ENCODE results near the gene ELFN2. TPM values are rescaled to one million over a fixed set of nuclear protein-coding genes. Genes with fewer than 3 reads are reported as not detected.
A peak's percentile ranks its signal among the peaks of the same experiment; 100 is the strongest.
"Not testable (repeated sequence)": the region's sequence is repeated elsewhere in the genome, so short reads cannot be mapped to it uniquely, and the experiment has no call there.

The ELFN2 gene, protein sequence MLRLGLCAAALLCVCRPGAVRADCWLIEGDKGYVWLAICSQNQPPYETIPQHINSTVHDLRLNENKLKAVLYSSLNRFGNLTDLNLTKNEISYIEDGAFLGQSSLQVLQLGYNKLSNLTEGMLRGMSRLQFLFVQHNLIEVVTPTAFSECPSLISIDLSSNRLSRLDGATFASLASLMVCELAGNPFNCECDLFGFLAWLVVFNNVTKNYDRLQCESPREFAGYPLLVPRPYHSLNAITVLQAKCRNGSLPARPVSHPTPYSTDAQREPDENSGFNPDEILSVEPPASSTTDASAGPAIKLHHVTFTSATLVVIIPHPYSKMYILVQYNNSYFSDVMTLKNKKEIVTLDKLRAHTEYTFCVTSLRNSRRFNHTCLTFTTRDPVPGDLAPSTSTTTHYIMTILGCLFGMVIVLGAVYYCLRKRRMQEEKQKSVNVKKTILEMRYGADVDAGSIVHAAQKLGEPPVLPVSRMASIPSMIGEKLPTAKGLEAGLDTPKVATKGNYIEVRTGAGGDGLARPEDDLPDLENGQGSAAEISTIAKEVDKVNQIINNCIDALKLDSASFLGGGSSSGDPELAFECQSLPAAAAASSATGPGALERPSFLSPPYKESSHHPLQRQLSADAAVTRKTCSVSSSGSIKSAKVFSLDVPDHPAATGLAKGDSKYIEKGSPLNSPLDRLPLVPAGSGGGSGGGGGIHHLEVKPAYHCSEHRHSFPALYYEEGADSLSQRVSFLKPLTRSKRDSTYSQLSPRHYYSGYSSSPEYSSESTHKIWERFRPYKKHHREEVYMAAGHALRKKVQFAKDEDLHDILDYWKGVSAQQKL
- polyA plus RNA-seq (2013, experiment 1 of 2; ENCODE audit: insufficient read length): 0.11 TPM
- 0.25 TPM for polyA plus RNA-seq (2013, experiment 2 of 2; ENCODE audit: insufficient read length)

DNA sequence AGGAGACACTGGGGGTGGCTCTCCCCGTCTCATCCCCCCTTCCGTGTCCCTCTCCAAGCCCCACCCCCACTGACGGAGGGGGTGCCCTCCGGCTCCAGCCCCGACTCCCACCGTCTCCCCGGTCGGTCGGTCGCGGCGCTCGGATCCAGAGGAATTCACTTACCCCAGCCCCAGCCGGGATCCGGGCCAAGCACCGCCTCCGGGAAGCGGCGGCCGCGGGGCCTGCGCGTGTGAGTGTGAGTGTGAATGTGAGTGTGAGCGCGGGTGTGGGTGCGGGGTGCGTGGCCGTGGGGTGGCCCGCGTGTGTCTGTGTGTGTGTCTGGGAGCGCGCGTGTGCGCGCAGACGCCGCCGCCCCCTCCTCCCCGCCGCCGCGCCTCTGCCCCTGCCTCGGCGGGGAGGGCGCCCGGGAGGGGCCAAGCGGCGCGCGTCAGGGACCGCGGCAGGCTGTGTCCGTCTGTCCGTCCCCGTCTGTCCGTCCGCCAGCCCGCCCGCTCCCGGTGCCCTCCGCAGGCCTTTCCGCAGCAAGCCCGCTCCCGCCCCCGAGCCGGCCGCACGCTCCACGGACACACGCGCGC is at the start of gene ELFN2:
Gene ELFN2, minus strand, starts transcription at position 345 of the 576 bp plus-strand sequence. CDS start 51,945 bp downstream, outside the sequence.
- DNase-seq: peak; percentile 29

DNA sequence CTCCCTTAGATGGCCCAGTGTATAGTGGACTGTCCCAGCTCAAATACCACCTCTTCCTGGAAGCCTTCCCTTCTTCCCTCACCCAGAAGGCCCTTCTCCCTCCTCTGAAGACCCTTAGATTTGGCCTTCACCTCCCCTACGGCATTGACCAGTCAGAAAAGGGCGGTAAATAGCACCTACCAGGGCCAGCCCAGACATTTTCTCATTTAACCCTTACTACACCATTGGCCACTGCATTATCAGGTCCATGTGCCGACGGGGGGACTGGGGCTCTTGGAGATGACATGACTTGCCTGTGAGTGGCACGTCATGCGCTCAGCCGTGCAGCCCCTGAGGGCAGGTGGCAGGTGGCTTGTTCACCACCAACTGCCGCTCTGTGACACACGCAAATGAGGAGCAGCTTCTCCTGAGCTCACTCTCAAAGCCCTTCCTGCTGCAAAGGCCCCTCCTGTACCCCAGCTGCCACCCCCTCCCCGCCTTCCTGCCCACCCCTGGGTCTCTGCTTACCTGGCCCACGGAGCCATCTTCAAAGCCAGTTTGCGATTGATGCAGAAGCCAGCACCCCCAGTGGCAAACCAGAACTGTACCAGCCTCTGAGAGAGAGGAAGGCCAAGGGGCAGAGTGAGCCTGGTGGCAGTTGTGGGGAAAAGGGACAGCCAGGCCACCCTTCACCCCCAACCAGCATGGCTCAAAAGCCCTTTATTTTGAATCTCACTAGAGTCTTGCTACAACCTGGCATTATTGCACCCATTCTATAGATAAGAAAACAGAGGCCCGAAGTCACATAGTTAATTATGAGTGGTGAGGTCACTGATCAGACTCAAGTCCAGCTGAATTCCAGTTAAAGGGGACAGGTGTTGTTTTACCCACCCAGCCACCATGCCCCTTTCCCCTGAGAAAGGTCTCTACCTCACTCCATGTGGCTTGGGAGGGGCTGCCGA is 49.4 kb upstream of the ELFN2 start:
- no peak for DNase-seq

DNA sequence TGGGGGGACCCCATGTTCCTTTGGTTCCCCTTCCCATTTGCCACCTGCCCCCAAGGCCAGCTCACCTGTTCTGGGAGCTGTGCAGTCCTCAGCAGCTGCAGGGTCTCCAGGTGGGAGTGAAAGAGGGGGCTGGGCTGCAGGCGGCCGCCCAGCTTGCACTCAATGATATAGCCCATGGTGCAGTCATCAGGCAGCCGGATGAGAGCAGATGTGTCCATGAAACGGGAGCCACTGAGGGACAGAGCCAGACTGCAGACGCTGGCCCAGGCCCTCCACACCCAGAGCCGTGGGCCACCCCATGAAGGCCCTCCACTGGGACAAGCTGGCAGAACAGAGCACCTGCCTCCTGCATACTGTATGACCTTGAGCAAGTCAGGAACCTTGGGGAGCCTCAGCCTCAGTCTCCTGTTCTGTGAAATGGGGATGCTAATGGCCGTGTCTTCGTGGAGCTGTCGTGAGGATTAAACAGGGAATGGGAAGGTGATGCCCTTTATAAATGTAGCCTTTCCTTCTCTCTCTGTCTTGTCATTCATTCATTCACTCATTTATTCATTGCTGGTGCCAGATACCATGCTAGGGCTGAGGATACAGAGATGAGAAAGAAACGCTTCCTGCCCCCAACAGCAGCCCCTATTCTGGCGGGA is 47.3 kb upstream of the ELFN2 start:
- DNase-seq: no peak

DNA sequence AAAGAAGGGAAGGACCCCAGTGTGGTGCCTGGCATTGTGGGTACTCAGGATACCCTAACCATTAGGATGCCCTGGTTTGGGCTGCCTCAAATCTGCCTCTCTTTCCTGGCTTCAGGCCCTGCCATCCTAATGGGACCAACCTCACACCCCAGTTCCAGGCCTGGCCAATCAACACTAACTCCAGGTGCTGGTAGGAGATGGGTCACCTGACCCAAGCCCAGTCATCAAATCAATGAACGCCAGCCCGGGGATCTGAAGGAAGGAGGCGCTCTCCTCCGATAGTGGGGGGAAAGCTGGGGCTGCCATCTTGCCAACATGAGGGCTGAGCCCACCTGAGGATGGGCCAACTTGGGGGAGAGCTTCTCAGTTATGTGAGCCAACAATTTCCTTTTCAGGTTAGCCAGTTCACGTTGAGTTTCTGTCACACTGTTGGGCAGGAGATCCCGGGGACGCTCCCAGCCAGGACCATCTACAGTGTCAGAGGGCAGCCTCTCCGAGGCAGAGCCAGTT is 46.2 kb upstream of the ELFN2 start:
- DNase-seq: no peak

DNA sequence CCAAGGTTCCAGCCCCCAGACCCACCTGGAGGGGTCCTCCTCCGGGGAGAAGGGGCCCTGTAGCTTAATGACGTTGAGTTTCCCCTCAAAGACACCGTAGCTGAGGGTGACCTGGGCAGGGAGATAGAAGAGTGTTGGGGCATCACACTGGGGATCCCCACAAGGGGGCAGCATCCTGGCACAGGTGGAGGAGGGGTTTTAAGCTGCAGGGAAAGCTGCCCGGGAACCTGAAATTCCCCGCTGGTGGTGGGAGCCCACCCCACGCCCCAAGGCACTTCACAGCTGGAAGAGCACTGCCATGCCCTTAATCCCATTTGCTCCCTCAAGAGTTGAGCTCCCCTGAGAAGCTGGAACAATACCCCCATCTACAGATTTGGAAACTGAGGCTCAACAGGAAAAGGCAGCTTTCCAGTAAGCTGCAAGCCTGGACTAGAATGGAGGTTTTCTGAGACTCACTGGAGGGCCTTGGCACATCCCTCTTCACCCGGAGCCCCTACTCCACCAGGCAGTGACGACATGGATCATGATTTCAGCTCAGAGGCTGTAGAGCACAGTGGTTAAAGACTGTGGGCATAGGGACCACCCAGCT is 45.2 kb upstream of the ELFN2 start:
- DNase-seq: no peak

DNA sequence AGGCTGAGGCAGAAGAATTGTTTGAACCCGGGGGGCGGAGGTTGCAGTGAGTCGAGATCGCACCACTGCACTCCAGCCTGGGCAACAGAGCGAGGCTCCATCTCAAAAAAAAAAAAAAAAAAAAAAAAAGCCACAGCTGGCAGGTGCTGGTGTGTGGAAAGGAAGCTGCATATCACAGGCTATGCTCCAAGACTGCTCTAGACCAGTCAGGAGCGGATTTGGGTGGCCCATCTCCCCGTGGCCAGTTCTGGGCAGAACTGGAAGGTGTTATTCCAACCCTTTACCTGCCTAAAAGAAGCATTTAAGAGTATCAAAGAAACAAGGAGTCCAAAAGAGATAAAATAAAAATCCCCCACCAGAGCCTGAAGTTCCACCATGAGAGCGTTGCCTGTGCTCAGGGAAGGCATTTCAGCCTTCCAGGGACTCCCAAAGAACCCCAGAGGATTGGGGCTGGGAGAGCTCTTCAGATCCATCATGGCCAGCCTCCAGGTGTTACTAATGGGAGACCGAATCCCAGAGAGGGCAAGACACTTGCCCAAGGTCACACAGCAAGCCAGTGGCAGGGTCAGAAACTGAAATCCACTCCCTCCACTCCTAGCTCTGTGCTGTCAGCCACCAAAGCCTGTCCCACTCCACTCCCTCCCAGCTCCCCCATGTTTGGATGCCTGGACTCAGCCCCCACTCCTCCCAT is 44.6 kb upstream of the ELFN2 start:
- no peak for DNase-seq

DNA sequence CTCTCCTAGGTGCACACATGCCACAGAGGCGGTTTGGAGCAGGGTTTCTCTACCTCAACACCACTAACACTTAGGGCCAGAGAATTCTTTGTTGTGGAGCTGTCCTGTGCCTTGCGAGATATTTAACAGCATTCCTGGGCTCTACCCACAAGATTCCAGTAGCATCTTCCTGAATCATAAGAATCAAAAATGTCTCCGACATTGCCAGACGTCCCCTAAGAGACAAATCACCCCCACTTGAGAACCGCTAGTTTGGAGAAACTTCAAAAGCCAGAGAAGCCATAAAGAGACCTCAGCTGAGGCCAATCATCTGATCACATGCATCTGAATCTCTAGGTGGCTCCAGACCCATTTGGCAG is 42.8 kb upstream of the ELFN2 start:
- peak; percentile 44 for DNase-seq

DNA sequence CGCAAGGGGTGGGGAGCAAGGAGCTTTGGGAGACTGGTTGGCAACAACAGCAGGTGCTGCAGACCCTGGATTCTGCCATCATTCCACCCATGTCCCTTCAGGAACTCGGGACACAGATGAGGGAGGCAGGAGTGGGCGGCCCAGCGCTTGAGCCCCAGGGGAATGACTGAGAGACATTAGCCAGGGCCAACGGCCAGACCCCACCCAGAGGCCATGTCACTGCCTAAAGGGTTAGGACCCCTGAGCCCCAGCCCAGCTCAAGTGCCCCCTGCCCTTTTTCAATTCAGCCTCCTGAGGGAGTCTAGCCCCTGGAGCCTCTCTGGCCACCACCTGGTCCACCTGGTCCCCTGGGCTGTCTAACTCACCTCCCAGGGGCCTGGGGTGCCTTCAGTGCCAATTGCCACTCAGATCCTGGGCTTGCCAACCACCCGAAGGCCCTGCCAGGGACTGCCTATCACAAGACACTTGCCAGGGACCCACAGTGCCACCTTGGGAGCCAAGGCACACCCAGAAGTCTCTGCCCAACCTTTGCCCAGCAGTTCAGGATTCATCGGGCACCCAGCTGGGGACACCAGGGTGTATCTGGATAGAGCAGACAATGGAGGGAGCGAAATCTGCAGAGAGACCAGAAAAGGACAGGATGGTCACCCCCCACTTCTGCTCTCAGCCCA is 42.3 kb upstream of the ELFN2 start:
- DNase-seq: no peak

DNA sequence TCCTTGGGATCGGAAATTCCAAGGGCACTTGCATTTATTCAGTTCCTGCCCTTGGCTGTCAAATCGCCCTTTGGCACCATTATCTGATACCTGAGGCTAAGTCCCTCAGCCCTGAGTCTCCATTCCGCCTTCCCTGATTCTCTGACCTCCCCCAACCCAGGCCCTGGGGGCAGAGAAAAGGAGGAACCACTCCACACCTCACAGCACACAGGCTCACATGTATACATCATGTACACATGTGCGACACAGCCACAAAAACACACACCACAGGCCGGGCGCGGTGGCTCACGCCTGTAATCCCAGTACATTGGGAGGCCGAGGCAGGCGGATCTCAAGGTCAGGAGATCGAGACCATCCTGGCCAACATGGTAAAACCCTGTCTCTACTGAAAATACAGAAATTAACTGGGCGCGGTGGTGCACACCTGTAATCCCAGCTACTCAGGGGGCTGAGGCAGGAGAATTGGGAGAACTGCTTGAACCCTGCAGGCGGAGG is 41.0 kb upstream of the ELFN2 start:
- not testable (repeated sequence) for DNase-seq

DNA sequence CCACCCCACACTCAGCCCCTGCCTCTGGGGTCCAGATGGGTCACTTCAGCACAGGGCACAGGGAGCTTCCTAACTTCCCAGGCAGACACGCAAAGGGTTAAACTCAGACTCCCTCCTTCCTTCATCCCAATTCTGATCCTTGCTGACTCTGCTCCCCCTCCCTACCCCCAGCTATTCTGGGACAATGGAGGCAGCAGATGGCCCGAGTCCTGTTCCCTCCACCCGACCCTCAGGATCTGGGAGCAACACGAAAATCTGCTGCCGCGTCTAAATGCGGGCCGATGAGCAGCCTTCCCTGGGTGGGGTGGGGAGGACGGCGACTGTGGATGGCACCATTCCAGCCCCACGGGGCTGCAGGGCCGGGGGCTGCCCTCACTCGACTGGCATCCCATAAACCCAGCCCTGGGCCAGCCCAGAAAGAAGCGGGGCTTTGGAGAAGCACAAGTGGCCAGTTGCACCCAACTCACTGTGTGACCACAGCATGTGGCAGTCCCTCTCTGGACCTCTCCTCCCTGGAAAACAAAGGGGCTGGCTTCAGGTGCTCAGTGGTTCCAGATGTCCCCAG is 40.2 kb upstream of the ELFN2 start:
- DNase-seq: no peak

DNA sequence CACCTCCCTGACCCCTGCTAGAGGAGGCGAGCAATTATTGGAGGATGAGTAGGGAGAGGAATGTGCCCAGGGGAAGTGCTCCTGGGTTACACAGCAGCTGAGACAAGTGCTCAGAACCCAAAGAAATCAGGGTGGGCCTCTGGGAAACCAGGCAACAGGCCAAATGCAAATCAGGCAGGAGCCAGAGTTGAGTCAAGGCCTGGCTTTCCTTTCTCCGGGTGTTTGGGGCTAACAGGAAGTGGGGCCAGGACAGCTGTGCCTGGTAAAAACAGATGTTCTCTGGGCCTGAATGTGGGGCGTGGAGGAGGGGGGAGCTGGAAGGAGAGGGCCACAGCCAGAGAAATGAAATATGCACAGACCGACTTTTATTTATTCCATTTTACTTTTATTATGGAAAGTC is 36.9 kb upstream of the ELFN2 start:
- no peak for DNase-seq

DNA sequence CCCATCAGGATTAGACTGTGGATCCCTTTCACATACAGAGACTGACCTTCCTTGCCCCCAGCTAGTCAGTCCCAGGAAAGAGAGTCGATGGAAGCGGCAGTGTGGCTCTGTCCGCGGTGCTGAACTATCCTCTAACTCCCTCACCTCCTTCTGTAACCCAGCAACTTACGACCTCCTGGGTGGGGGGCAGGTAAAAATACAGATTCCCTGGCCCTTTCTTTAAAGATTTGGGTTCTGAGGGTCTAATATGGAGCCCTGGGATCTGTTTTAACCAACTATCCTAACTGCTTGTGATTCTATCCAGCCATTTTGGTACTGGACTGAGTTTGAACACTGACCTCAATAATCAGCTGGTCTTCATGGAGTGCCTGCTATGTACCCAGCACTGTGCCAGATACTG is 35.7 kb upstream of the ELFN2 start:
- peak; percentile 51 for DNase-seq

DNA sequence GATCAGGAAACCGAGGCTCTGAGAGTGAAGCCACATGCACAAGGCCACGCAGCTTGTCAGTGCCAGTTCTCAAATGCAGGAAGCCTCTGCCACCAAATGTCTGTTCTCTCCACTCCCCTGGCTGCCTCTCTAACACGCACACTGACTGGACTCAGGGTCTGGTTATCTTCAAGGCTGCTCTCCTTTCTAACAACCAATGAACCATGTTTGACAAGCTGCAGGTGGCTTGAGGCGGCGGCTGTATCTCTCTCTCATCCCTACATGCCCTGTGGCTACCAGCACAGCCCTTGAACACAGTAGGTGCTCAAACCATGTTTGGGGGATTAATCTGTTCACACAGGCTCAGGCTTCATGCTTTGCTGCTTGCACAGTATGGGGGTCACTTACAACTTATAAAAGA is 35.2 kb upstream of the ELFN2 start:
- no peak for DNase-seq

DNA sequence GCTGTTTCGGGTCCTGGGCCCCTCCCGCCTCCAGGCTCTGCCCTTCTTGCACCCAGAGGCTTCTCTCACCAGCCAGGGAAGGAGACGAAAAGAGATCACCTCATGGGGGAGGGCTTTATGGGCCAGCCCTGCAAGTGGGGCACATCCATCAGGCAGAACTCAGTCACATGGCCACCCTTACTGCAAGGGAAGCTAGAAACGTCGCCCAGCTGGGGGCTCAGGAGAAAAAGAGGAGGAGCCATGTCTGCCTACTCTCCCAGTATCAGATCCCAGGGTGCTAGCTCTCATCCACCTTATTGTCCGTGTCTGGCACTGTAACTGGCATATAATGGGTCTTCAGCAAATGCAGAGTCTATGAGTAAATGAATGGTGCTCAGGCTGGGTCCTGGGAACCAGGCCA is 34.7 kb upstream of the ELFN2 start:
- DNase-seq: no peak

DNA sequence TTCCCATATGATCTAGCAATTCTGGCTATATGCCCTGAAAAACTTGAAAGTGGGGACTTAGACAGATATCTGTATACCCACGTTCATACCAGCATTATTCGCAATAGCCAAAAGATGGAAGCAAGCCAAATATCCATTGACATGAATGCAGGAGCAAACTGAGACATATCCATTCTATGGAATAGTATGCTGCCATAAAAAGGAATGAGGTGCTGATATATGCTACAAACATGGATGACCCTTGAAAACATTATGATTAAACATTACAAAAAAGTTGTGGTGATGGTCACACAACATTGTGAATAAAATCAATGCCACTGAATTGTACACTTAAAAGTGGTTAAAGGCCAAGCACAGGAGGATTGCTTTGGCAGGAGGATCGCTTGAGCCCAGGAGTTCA is 33.4 kb upstream of the ELFN2 start:
- DNase-seq: no peak

DNA sequence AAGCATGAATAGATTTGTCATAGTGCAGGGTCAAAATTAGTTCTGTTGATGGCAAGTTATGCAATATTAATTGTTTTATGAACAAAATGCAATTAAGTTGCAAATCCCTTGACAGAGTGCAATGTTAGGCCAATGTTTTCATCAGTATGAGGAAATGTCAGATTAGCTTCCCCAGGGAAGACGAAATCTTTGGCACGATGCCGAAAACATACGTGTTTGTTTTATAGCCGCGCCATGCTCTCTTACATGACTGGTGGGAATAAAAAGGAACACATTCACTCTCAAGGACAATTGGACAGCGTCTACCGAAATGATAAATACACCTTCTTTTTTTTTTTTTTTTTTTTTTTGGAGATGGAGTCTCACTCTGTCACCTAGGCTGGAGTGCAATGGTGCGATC is 31.9 kb upstream of the ELFN2 start:
- DNase-seq: no peak

DNA sequence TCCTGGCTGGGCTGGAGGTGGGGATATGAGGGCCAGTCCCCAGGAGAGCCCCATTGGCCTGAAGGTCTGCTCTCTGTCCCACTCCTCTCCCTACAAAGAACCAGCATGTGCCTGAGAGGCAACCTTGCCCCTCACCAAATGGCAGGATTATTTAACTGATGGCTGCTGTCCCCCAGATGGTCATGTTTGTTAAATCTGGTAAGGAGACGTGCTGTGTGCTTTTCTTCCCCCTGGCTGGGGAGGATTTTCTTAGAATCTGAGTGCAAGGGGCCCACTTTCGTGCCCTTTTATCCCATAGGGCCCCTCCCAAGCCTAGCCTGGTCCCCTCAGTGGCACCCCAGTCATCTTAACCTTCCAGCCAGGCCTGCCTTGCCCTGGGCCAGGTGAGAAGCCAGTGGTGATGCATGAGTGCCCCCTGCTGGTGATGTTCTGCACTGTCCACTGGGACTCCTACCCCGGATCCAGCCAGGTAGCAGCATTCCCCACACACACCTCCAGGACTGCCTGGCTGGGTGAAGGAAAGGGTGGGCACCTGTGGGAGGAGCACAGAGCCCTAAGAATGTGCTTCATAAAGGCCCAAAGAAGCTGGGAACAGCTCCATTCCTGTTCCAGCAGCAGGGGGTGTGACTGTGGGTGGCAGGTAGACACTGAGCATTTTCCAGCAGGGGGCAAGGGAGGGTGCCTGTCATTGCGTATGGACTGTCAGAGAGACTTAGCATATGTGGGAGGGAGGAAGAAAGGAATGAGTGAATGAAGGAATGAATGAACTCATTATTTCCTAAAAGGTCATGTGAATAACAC is 30.0 kb upstream of the ELFN2 start:
- peak; percentile 54 for DNase-seq

DNA sequence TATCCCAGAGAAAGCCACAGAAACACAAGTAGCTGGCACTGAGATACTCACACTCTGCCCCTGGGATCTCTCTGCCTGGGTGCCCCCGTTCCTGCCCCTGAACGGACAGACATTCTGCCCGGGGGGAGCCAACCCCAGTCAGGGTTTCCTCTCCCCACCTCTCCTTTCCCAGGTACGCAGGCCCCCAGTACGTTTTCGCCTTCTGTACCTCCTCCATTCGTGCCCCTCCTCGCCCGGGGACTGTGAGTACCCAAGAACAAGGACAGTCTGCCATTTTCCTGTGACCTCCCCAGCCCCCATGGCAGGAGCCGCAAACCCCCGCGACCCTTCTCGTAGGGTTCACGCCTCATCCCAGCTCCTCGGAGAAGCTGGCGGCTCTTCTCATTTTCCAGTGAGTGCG is 29.1 kb upstream of the ELFN2 start:
- no peak for DNase-seq

Data from fibroblast of skin of scalp (primary cell).